GM21526 (cell line): ENCODE results near the gene ME3.
"Not testable (repeated sequence)": the region's sequence is repeated elsewhere in the genome, so short reads cannot be mapped to it uniquely, and the experiment has no call there.

Source experiments
- ATAC-seq: cut with Tn5 transposase; IDR thresholded peaks from one replicate; pipeline ENCODE4 v1.9.1; 2021; ENCODE audit warnings: moderate library complexity; ENCODE audit not compliant: unreplicated experiment, low FRiP score

ME3 gene

DNA sequence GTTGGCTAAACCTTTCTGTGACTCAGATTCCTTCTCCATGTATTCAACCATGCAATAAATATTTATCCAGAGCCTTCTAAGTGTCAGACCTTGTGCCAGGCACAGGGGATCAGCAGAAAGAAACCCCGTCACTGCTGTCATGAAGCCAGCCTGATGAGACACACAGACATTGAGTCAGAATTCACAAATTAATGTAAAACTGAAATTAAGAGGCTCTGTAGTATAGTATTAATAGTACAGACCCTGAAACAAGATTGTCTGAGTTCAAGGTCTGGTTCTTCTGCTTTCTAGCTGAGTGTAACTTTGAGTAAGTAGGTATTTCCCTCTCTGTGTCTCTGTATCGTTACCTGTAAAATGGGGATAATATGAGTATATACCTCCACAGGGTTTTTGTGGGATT lies 46.9 kb downstream of the ME3 start:
- no peak for ATAC-seq

DNA sequence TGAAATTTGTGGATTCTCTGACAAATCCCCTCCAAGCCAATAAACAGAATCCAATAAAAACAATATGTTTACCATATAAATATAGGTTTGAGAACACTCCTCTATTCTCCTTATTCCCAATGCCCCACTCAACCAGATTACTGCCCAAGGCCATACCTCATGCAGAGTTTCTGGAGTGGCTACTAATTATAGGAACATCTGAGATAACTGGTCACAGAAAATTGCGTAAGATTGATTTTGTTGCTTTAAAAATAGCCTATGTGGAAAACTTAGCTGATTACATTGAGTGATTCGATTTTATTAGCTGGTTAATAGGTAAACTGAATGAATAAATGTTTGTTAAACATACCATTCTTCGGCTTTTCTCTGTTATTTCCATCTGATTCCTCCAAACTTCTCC lies 48.0 kb downstream of the ME3 start:
- ATAC-seq = no peak

- ATAC-seq = no peak
Observed at GRCh38 chr11:86623736-86624135, 48.7 kb downstream of the ME3 start.

- ATAC-seq = no peak
Observed at GRCh38 chr11:86623041-86623621, 49.3 kb downstream of the ME3 start.

GRCh38 chr11:86621854-86622253 lies 50.6 kb downstream of the ME3 start:
- no peak for ATAC-seq

DNA sequence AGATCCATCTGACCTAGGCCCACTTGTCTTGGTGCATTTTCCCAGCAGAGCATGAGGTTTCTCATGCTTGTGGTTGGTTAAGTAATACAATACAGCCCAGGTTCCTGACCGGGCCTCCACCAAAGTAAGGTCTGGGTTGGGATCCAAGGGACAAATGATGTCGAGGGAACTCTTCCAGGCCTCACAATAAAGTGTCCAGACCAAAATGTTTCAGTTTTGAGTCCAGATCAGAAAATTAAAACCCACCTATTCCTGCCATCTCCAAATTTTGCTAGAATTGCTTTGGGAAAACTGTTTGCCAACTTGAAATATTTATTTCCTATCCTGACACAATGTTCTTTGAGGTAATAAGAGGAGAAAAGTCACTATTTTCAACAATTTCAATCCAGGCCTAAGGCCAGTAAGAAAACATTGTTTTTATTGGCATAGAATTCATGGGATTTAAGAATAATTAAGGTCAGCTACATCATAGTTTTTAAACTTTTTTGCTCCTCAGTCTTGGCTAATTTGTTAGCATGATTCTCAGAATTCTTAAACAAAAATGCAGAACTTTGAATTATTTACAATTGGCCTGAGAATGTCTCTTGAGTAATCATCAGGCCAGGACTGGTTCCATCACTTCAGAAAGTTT lies 51.4 kb downstream of the ME3 start:
- ATAC-seq = no peak

DNA sequence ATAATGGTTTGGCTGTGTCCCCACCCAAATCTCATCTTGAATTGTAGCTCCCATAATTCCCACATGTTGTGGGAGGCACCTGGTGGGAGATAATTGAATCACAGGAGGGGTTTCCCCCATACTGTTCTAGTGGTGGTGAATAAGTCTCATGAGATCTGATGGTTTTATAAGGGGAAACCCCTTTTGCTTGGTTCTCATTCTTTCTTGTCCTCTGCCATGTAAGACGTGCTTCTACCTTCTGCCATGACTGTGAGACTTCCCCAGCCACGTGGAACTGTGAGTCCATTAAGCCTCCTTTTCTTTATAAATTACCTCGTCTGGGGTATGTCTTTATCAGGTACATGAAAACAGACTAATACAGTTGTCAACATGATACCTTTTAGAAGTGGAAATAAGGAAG lies 53.0 kb downstream of the ME3 start:
- not testable (repeated sequence) for ATAC-seq

DNA sequence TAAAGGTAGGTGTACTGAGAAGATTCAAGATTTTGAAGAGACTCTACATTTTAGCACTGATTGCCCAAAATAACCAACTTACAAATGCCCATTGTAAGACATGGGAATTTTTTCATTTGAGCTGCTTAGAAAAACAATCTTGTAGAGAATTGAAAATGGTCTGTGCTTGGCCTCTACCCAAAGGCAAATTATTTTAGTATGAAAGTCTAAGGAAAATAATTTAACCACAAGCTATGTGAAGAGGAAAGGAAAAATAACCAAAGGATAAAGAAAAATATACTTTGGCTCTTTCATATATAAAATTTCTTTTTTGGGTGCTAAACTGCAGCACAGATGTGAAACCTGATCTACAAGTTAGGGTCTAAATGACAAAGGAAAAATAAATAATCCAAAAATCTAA lies 54.9 kb downstream of the ME3 start:
- ATAC-seq = no peak

- ATAC-seq = no peak
Observed at GRCh38 chr11:86615487-86615886, 56.9 kb downstream of the ME3 start.

DNA sequence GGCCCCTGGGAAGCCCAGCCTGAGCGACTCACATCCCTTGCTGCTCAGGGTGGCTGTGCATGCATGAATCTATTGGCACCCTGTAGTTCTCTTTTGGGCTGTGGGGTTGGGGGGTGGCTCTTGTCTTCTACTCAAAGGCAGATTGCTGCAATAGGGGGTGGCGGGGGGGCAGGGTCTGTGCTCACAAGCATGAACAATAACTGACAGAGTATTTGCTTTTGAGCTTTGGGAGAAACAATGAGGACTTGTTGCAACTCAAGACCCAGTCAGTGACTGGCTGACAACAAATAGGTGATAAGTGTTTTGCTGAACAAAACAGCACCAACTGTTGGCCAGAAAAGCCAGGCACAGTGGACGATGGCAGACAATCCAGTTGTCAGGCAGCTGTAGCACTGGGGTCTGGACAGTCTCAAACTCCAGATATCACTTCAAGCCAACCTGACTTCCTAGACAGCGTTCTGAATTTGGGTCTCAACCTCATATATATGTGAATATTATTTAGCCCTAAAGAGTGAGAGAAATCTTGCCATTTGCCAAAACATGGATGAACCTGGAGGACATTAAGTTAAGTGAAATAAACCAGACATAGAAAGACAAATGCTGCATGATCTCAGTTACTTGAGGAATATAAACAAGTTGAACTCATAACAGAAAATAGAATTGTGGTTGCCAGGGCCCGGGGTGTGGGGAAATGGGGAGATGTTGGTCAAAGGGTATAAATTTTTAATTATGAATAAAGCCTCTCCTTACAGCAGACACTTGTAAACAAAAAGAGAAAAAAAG lies 61.7 kb downstream of the ME3 start:
- no peak for ATAC-seq

GRCh38 chr11:86608251-86608799 lies 64.1 kb downstream of the ME3 start:
- peak; percentile 95 for ATAC-seq

- no peak for ATAC-seq
Observed at GRCh38 chr11:86606836-86607481, 65.5 kb downstream of the ME3 start.

DNA sequence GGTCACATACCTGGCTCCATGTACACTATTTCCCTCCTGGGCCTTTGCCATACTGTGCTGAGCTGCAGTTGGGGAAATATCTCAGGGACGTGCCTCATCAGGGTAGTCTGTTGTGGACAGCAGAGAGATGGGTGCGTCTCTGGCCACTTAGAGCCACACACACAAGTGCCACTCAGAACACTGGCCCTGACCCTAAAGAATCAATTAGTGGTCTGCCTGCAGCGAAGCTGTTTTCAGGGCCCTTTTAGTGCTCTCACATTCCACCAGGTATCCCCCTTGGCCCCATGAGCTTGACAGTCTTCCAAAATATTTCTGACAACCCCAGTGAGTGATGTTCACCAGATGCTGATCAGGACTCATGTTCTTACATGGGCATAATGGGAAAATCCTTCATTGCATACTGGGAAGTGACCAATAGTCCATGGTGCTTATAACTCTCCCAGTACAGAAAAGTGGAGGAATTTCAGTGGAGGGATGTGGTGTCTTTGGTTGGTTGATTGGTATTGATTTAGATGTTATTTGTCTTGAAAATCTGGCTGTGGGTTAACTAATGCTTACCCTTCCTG lies 66.1 kb downstream of the ME3 start:
- ATAC-seq = no peak

DNA sequence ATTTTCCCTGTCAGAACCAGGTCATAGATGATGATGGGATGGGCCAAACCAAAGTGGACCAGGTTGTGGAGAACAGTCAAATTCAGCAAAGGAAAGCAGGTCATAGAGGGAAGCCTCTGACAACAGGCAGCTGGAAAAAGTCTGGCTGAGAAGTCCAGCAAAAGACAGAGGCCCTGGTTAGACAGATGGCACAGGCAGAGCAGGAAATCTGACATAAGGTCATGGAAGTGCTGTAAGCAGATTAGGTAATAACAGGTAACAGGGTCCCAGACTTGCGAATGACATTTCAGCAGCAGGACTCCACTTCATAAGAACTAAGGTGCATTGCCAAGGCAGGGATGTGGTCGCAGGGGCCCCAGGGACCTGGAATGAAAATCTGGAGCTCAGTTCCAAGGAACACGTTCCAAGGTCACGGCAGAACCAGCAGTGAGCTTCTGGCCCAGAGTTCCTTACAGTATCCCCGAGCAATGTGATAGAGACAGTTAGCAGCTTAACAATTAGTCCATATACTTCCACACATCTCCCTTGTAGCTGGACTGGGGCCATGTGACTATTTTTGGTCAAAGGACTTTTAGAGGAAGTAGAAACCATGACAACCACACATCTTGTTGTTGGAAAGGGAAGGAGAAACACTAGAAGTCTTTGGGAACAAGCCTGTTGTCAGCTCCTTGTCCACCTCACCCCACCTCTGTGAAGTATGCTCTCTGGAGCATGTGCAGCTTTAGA lies 75.4 kb downstream of the ME3 start:
- ATAC-seq = no peak

DNA sequence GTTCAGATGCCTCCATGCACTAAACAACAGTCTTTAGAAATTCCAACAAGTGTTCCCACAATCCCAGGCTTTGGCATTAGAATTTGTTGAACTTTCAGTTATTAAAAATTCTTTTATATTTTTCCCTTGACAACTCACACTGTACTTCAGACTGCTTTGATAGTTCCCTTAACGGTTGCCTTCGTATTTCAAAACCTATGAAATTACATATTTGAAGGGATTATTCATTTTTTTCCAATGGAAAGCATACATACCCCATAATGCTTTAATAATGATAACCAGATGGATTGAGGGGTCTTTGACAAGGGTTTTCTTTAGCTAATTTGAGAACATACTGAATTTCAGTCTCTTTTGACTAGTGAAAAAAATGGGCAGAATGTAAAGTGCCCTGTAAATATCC lies 76.5 kb downstream of the ME3 start:
- ATAC-seq = no peak

- no peak for ATAC-seq
Observed at GRCh38 chr11:86595451-86595850, 77.0 kb downstream of the ME3 start.

- no peak for ATAC-seq
Observed at GRCh38 chr11:86594746-86595145, 77.7 kb downstream of the ME3 start.

DNA sequence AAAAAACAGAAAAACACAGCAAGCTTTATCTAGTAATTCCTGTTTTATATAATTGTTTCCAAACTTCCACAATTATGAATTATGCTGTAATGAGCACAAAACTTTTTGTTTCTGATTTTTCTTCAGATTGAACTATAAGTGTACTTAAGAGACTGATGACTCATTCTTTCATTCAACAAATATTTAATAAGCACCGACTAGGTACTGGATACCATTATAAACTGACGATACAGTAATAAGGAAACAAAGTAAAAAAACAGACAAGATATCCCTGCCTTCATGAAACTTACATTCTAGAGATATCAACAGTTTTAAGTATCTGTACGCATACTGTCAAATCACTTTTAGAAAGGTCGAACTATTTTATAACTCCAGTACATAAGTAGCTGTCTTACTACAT lies 78.6 kb downstream of the ME3 start:
- ATAC-seq = no peak

DNA sequence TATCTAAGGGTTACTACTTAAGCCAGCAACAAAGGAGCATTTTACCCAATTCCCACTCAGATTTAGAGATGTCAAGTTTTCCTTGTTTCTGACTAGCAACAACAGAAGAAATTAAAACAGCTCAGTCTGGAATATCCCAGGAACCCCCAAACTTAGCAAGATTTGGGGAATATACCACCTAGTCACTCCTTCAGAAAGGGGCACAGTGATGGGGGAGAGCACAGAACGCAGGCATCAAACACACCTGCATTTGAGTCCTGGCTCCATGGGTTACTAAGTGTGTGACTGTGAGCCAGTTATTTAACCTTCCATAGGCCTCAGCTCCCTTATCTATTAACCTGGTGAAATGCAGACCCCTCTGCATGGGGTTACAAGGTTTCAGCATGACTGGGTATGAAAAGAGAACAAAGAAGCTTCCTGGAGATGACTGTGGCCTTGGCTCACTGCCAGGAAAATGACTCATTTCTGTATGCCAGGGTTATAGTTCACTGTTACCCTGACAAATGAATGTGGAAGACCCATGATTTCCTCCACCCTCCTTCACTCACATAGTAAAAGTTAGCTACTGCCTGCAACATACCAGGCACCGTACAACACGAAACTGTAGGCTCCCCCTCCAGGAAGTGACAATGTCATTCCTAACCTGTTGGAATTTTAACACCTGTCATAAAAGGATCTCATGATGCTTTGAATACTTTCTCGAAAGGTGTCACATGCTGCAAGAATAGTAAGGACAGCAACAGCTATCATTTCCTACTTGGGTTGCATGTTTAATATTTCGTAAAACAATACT lies 79.6 kb downstream of the ME3 start:
- ATAC-seq = peak; percentile 99
